Sciatic nerve (tissue), 2 donors: ENCODE results near the gene FUOM. TPM values are rescaled to one million over a fixed set of nuclear protein-coding genes. Genes with fewer than 3 reads are reported as not detected.

Experiments used
- ATAC-seq: fragments of 200-7000 bp; cut with Tn5 transposase; one replicate; pipeline ENCODE4 v1.9.1; 2020; ENCODE audit warnings: mild to moderate bottlenecking, moderate library complexity
- DNase-seq: peaks from one replicate; pipeline ENCODE4 v3.0.0-alpha.2; 2020; ENCODE audit warnings: low spot score
- intact Hi-C: fragments of 100-400 bp; cut with DNase I; formaldehyde crosslinking; loops from one replicate; pipeline ENCODE4 v1.14.2; 2022
- total RNA-seq: library from RNA; stranded (reverse); fragmentation: NEBNext Ultra II Directional; extraction: Animal tissue kit (Norgen Biotek cat#: 25700); gene quantifications from one replicate; pipeline ENCODE4 v1.2.1, GENCODE V29; 2021
- donor health status: DM: no; HTN: no; CAD: no.
- donor health status: DM: no; HTN: no; CAD: no.

Gene FUOM
- total RNA-seq, result 35.2 TPM

- peak; percentile 78 for DNase-seq
- intact Hi-C loops, result no loop called here
- ATAC-seq, result peak; percentile 70
These were observed at the start of gene FUOM for GRCh38 chr10:133357285-133358161. Gene FUOM, minus strand, starts transcription at chr10:133358019. Its CDS starts 12 bp downstream, at chr10:133358007.

DNA sequence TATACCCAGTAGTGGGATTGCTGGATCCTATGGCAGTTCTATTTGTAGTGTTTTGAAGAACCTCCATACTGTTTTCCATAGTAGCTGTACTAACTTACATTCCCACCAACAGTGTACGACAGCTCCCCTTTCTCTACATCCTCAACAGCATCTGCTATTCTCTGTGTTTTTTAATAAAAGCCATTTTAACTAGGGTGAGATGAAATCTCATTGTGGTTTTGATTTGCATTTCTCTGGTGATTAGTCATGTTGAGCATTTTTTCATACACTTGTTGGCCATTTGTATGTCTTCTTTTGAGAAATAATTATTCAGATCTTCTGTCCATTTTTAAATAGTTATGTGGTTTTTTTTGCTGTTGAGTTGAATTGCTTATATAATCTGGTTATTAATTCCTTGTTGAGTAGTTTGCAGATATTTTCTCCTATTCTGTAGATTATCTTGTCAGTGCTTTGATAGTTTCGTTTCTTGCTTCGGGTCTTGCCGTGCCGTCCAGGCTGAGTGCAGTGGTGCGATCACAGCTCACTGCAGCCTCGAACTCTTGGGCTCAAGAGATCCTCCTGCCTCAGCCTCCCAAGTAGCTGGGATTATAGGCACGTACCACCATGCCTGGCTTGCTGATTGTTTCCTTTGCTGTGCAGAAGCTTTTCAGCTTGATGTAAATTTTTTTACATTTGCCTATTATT, 48.2 kb upstream of the FUOM start:
- DNase-seq, result no peak
- intact Hi-C loops, result no loop called here
- ATAC-seq, result no peak

DNA sequence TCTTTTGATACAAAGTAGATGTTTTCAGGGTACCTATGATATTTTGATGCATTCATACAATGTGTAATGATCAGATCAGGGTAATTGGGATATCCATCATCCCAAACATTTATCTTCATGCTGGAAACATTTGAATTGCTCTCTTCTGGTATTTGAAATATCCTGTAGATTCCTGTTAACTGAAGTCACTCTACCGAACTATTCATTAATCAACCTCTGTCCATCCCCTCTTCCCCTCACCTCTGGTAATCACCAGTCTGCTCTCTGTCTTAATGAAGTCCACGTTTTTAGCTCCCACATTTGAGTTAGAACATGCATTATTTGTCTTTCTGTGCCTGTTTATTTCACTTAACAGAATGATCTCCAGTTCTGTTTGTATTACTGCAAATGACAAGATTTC, 47.5 kb upstream of the FUOM start:
- intact Hi-C loops, result no loop called here
- no peak for ATAC-seq
- no peak for DNase-seq

GRCh38 chr10:133403784-133404183, 46.0 kb upstream of the FUOM start:
- intact Hi-C loops, result no loop called here
- DNase-seq, result no peak
- ATAC-seq, result no peak

GRCh38 chr10:133403359-133403758, 45.5 kb upstream of the FUOM start:
- no peak for ATAC-seq
- no peak for DNase-seq
- intact Hi-C loops, result no loop called here

DNA sequence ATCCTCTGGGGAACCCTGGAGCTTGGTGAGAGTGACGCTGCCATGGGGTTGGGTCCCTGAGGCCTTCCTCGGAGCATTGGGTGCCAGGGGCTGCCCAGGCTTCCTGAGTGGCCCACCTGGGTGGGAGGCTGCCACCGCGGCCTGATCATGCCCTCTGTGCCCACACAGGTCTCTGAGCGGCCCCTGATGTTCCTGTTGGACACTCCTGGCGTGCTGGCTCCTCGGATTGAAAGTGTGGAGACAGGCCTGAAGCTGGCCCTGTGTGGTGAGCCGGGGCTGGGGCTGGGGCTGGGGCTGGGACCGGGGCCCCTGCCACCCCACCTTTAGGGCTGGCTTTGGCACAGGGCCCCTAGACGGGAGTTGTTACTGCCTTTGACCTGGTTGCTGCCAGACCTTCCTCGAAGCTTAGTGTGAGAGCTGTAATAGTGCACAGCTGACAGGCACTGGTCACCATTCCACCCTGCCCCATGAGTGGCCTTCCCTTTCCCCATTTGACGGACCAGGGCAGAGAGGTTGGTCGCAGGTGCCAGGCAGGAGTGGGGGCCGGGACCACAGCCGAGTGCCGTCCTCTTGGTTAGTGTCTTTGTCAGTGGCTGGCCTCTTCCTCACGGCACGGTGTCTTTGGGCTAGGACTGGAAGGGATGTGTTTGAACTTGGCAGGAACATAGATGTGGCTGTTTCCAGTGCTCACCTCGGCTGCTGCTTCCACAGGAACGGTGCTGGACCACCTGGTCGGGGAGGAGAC, 44.3 kb upstream of the FUOM start:
- ATAC-seq (no peak), DNase-seq (no peak)

GRCh38 chr10:133401500-133401899, 43.7 kb upstream of the FUOM start:
- intact Hi-C loops, result no loop called here
- DNase-seq, result no peak
- ATAC-seq, result no peak

More for the DNA sequence above, 44.3 kb upstream of the FUOM start:
- intact Hi-C loops, result no loop called here

DNA sequence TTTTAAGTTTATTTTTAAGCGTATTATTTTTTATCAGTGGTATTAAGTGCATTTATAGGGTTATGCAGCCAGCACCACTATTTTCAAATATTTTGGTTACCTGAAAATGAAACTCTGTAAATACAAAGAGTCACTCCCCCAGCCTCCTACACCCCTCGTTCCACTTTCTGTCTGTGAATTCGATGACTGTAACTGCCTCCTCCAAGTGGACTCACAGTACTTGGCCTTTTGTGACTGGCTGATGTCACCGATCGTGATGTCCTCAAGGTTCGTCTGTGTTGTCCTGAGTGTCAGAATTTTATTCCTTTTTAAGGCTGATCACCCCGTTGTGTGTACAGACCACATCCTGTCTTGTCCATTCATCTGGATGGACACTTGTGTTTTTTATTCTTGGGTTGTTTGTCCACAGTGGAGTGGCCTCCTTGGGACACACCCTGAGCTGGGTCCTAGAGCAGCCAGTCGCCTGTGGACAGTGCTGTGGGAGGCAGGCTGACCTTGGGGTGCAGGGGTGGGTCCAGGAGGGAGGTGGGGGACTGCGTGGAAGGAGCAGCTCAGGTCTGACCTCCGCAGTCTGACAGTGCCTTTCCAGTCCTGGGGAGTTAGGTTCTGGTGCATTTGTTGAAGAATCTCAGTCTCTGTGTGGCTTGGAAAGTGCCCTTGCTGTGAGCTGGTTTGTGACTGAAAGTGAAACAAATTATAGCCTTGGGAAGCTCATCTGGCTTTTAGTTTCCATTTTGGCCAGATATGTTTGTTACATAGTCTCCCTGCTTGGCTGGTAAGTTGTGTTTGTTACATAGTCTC, 43.0 kb upstream of the FUOM start:
- intact Hi-C loops, result no loop called here
- ATAC-seq (no peak), DNase-seq (no peak)

DNA sequence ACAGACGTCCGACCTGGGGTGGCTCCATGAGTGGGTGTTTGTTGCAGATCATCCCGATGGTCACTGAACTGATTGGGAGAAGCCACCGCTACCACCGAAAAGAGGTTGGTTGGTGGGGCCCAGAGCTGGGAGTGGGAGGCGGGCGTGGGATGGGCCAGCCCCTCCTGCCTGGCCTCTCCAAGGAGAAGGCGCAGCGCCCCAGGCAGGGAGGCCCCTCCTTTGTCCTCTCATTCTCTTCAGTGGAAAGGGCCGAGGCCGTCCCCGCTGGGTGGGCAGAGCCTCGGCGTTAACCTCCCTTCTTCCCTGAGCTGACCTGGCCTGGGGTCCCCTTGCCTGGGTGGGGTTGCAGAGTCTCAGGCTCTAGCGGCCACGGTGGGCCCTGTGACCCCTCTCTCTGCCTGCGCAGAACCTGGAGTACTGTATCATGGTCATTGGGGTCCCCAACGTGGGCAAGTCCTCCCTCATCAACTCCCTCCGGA, 41.3 kb upstream of the FUOM start:
- ATAC-seq, result no peak
- intact Hi-C loops, result no loop called here
- no peak for DNase-seq

- no peak for DNase-seq
- intact Hi-C loops, result no loop called here
- no peak for ATAC-seq
These were observed 40.1 kb upstream of the FUOM start for GRCh38 chr10:133397938-133398337.

DNA sequence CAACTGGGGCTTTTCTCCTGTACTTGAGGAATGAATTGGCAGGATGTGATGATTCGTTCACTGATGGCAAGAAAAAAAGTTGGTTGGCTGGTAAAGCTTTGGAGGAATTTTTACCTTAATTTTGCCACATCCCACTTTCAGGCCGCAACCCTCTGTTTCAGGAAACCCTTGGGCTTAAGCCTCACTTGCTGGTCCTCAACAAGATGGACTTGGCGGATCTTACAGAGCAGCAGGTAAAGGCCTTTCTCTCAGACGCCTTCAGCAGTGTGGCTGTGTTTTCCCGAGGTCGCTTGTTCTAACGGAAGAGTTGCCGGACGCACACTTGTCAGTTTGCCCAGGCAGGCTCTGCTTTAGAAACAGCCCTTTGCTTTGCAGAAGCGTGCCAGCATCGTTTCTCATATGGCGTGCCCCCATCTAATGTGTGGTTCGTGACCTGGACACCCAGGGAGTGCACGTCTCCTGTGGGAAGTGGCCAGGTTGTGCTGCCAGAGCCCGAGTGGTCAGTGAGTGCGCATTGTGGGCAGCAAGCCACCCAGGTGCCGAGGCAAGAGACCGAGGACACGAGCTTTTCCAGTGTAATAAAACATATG, 38.3 kb upstream of the FUOM start:
- ATAC-seq, result no peak
- intact Hi-C loops, result no loop called here
- no peak for DNase-seq

DNA sequence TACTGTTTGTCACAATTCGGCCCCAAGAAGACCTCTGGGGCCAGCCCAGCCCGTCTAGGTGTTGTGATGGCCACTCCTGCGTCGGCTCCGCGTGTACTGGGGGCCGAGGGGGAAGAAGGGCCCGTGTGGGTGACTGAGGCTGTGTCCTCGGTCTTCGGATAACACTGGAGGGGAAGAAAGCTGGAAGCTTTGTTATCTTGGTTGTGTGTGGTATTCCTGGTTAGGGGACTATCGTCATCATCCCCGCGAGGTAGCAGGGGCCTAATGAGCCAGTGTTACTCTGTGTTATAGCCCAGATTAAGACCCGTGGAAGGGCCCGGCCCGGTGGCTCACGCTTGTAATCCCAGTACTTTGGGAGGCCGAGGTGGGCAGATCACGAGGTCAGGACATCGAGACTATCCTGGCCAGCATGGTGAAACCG, 37.0 kb upstream of the FUOM start:
- ATAC-seq, result no peak
- intact Hi-C loops, result no loop called here
- DNase-seq, result no peak

- ATAC-seq, result peak; percentile 98
- intact Hi-C loops, result no loop called here
- DNase-seq, result peak; percentile 98
These were observed 36.3 kb upstream of the FUOM start, which contains the start of gene MTG1 for GRCh38 chr10:133394064-133394663. Gene MTG1, plus strand, starts transcription at chr10:133394157. Its CDS starts 64 bp downstream, at chr10:133394221.

DNA sequence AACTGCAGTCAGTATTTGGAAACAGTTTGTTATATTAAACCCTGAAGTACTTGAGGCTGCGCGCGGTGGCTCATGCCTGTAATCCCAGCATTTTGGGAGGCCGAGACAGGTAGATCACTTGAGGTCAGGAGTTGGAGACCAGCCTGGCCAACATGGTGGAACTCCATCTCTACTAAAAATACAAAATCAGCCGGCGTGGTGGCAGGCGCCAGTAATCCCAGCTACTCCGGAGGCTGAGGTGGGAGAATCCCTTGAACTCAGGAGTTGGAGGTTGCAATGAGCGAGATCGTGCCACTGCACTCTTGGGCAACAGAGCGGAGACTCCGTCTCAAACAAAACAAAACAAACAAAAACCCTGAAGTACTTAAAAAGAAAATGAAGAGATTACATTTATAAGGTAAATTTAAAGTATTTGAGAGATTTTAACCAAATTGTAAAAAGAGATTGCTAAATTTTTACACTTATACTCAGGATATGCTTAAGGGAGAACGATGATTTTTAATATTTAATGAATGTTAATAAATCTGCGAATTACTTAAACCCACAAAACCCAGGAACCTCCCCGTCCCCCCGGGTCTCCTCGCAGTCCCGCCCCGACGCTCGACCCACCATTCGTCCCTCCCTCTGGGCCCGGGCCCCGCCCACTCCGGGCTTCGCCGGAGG, 35.7 kb upstream of the FUOM start:
- ATAC-seq (no peak), DNase-seq (no peak)
- intact Hi-C loops, result no loop called here

- DNase-seq (peak; percentile 45), ATAC-seq (no peak)
- intact Hi-C loops, result no loop called here
These were observed 34.1 kb upstream of the FUOM start for GRCh38 chr10:133391761-133392518.

- intact Hi-C loops, result no loop called here
- ATAC-seq, result no peak
These were observed 33.4 kb upstream of the FUOM start for GRCh38 chr10:133391249-133391635.

More at GRCh38 chr10:133391249-133391635, 33.4 kb upstream of the FUOM start:
- peak; percentile 44 for DNase-seq
